Ishikawa (cell line): Measurements from ENCODE around the gene TBCD.

Experiments
- CEBPB ChIP-seq: IDR thresholded peaks from 2 replicates; pipeline ENCODE4 v1.6.1; 2012
- CREB1 ChIP-seq: IDR thresholded peaks from 2 replicates; pipeline ENCODE4 v1.6.1; 2012; ENCODE audit warnings: low read depth
- EGR1 ChIP-seq: IDR thresholded peaks from 2 replicates; pipeline ENCODE4 v1.6.1; 2012
- EP300 ChIP-seq: IDR thresholded peaks from 2 replicates; pipeline ENCODE4 v1.6.1; 2012; ENCODE audit warnings: borderline replicate concordance
- FOXM1 ChIP-seq: IDR thresholded peaks from 2 replicates; pipeline ENCODE4 v1.6.1; 2012; ENCODE audit warnings: low read depth, borderline replicate concordance
- MAX ChIP-seq: IDR thresholded peaks from 2 replicates; pipeline ENCODE4 v1.6.1; 2012
- NFIC ChIP-seq: IDR thresholded peaks from 2 replicates; pipeline ENCODE4 v1.6.1; 2012
- RAD21 ChIP-seq: IDR thresholded peaks from 2 replicates; pipeline ENCODE4 v1.6.1; 2012; ENCODE audit warnings: low read depth
- REST ChIP-seq: IDR thresholded peaks from 2 replicates; pipeline ENCODE4 v1.6.1; 2012; ENCODE audit warnings: low read depth, mild to moderate bottlenecking
- TAF1 ChIP-seq: IDR thresholded peaks from 2 replicates; pipeline ENCODE4 v1.6.1; 2012; ENCODE audit warnings: low read depth, mild to moderate bottlenecking
- TCF12 ChIP-seq: IDR thresholded peaks from 2 replicates; pipeline ENCODE4 v1.6.1; 2012; ENCODE audit warnings: low read depth
- TEAD4 ChIP-seq: IDR thresholded peaks from 2 replicates; pipeline ENCODE4 v1.6.1; 2012
- YY1 ChIP-seq: IDR thresholded peaks from 2 replicates; pipeline ENCODE4 v1.6.1; 2012; ENCODE audit warnings: low read depth

GRCh38 chr17:82783498-82783897 is 31.6 kb downstream of the TBCD start:
- TF ChIP-seq CEBPB (no peak), EP300 (no peak), RAD21 (no peak), NFIC (no peak), YY1 (no peak), MAX (no peak), FOXM1 (no peak), TCF12 (no peak), REST (no peak), CREB1 (no peak), EGR1 (no peak), TAF1 (no peak), TEAD4 (no peak)
